ENCODE measurements around the gene SLC25A21.
"Not testable (repeated sequence)": the region's sequence is repeated elsewhere in the genome, so short reads cannot be mapped to it uniquely, and the experiment has no call there.

The SLC25A21 gene

GRCh38 chr14:36879558-36879957, 292.8 kb downstream of the SLC25A21 start:
- H3K4me3 ChIP-seq (ENCODE audit: low read length): no peak overlapping the region
- DNase-seq (ENCODE audit: low read depth): no peak
- TF ChIP-seq CTCF (conservative IDR thresholded peaks at IDR 0.05; ENCODE audit: low read depth, low read length): no peak

- no peak for DNase-seq (ENCODE audit: low read depth)
- TF ChIP-seq CTCF (conservative IDR thresholded peaks at IDR 0.05; ENCODE audit: low read depth, low read length): no peak
- H3K4me3 ChIP-seq (ENCODE audit: low read length): no peak overlapping the region
Observed at GRCh38 chr14:36874396-36875138, 297.8 kb downstream of the SLC25A21 start.

GRCh38 chr14:36870776-36871175, 301.6 kb downstream of the SLC25A21 start:
- TF ChIP-seq CTCF (conservative IDR thresholded peaks at IDR 0.05; ENCODE audit: low read depth, low read length): no peak
- no peak for DNase-seq (ENCODE audit: low read depth)
- H3K4me3 ChIP-seq (ENCODE audit: low read length): no peak overlapping the region

DNA sequence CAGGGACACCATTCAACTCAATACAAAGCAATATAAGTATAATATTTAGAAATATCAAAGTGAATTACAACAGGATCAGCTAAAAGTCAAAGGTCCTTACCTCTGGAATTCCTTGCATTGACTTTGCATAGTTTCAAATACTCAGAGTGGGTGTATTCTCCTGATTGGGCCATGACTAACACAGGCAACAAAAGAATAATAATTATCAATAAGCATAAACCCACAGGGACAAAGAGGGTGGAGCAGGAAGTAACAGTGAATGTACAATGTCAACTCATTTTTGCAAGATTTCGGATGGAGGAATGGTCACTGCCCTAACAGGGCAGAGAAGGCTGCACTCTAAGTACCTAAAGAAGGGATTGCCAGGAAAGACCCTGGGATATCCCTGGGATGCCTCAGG, 303.3 kb downstream of the SLC25A21 start:
- no peak overlapping the region for H3K4me3 ChIP-seq (ENCODE audit: low read length)
- no peak for TF ChIP-seq CTCF (conservative IDR thresholded peaks at IDR 0.05; ENCODE audit: low read depth, low read length)
- no peak for DNase-seq (ENCODE audit: low read depth)

DNA sequence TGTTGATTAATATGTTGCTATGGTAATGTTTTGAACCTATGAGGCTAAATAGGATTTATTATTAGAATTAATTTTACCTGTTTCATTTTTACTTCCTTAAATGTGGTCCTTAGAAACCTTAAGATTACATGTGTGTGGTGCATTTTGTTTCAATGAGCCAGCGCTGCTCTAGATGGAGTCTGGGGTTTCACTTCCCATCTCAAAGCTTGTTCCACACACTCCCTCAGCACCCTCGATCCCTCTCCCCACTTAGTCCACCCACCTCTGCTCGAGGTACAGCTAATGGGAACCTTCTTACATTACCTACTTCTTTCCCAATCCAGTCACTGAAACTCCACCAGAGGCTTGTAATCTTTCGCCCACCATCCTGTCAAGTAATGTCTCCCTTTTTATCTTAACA, 305.5 kb downstream of the SLC25A21 start:
- H3K4me3 ChIP-seq (ENCODE audit: low read length): no peak overlapping the region
- no peak for DNase-seq (ENCODE audit: low read depth)
- TF ChIP-seq CTCF (conservative IDR thresholded peaks at IDR 0.05; ENCODE audit: low read depth, low read length): no peak

DNA sequence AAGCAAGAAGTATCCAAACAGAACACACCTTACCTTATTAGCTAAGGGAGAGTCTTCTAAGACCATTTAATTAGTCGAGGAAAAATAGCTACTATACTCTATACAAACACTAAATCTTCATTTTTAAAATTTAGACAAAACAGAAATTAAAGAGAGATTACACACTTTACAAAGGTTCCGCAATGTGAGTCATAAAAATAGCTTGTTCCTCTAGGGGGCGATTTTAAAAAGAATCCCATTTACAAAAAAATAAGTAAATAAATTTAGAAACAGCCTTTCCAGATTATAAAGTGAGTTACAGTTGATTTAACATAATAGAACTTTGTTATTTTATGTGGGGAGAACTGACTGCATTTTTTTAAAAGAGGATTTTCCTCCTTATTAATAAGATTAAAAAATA, 309.1 kb downstream of the SLC25A21 start:
- no peak for TF ChIP-seq CTCF (conservative IDR thresholded peaks at IDR 0.05; ENCODE audit: low read depth, low read length)
- H3K4me3 ChIP-seq (ENCODE audit: low read length): no peak overlapping the region
- no peak for DNase-seq (ENCODE audit: low read depth)

DNA sequence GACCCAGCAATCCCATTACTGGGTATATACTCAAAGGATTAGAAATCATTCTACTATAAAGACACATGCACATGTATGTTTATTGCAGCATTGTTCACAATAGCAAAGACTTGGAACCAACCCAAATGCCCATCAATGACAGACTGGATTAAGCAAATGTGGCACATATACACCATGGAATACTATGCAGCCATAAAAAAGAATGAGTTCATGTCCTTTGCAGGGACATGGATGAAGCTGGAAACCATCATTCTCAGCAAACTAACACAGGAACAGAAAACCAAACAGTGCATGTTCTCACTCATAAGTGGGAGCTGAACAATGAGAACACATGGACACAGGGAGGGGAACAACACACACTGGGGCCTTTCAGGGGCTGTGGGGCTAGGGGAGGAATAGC, 310.2 kb downstream of the SLC25A21 start:
- DNase-seq (ENCODE audit: low read depth); H3K4me3 ChIP-seq (ENCODE audit: low read length): not testable (repeated sequence)
